ENCODE data around the gene CLIC4.

Gene CLIC4

DNA sequence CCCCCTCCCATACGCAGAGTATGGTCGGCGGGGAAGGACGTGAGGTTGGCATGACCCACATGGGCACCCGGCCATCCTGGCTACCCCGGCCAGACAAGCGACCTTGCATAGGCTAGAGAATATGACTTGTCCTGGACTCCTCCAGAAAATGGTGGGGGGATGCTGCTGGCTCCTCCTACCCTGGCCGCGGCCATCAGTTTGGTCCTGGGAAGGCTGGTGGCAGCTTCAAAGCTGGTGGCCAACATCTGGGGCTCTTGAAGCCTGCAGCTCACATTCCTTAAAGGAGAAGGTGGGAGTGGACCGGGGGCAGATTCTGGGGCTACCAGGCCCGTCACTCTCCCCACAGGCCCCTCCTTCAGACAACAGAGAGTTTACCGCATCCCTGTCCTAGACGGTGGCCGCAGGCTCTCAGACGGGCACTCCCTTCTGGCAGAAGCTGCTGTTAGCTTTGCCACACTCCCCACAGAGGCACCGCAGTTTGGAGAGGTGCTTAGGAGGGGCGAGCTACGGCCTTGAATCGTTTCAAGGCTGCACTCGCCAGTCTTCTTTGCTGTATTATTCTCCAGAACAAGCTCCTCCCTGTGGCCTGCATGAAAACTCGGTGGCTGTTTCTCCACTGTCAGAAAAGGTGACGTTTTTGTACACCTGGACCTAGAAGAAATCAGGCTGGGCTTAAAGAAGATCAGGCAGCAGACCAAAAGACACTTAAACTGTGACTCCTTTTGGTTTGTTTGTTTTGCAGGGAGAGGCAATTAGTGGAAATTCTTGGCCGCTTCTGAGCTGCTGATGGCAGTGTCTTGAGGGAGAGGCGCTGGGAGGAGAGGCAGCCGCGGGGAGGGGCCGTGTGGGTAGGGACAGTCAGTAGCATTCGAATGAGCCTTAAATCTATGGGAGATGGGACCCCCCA is 116.8 kb downstream of the CLIC4 start:
- Histone ChIP-seq H3K4me1 (ENCODE audit: control insufficient read depth, insufficient read depth, low read length, unreplicated experiment) (peaks cover 6% of the 10 kb centered on the region), H3K27me3 (ENCODE audit: insufficient read depth, low read length) (0 out of 2 replicates have a peak, but pooled peaks cover 3% of the 10 kb centered on the region), H3K36me3 (ENCODE audit: insufficient read depth, low read length) (no peaks in the 10 kb centered on the region), H3K27ac (ENCODE audit: low read depth, low read length) (no peak overlapping the region), H2AFZ (ENCODE audit: low read length, unreplicated experiment) (no peak overlapping the region), H3K4me3 (ENCODE audit: low read depth, low read length) (no peak overlapping the region), H3K79me2 (ENCODE audit: control insufficient read depth, insufficient read depth, low read length, unreplicated experiment) (no peaks in the 10 kb centered on the region)

DNA sequence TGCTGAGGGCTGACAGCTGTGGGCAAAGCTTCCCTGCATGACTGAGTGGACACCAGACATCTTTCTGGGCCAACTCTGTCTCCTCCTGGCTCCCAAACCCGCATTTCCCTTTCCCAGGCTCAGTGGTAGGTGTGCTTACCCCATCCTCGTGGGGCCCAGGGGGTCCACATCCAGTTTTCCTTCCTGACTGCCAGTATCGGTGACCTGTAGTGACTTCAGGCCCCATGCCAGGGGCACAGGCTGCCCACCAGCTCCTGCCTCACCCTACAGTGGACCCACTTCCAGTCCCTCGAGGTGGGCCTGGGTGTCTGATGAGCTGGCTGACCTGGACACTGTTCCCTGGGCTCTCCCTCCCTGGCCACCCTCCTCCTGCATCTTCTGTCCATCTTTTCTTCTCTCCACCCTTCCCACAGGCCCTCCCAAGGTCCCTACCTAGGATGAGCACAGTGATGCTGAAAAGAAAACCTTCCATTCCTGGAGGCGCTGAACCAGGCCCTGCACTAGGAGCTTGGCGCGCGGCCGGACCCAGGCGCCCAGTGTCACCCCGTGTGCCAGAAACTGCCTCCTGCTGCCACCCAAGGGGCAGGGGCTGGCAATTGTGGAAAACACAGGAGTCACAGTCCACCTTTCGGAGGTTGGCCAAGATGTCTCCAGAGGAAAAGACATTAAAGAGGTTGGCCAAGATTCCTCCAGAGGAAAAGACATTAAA is 117.7 kb downstream of the CLIC4 start:
- Histone ChIP-seq H3K27ac (ENCODE audit: low read depth, low read length) (no peak overlapping the region), H3K4me1 (ENCODE audit: control insufficient read depth, insufficient read depth, low read length, unreplicated experiment) (peaks cover 6% of the 10 kb centered on the region), H3K36me3 (ENCODE audit: insufficient read depth, low read length) (no peaks in the 10 kb centered on the region), H3K4me3 (ENCODE audit: low read depth, low read length) (no peak overlapping the region), H3K27me3 (ENCODE audit: insufficient read depth, low read length) (peaks cover 6% of the 10 kb centered on the region; the same call in 1 of the 2 replicates), H3K79me2 (ENCODE audit: control insufficient read depth, insufficient read depth, low read length, unreplicated experiment) (no peaks in the 10 kb centered on the region), H2AFZ (ENCODE audit: low read length, unreplicated experiment) (no peak overlapping the region)

- Histone ChIP-seq H3K4me3 (ENCODE audit: low read depth, low read length) (no peak overlapping the region), H2AFZ (ENCODE audit: low read length, unreplicated experiment) (no peak overlapping the region), H3K4me1 (ENCODE audit: control insufficient read depth, insufficient read depth, low read length, unreplicated experiment) (peaks cover 6% of the 10 kb centered on the region), H3K27me3 (ENCODE audit: insufficient read depth, low read length) (peaks cover 6% of the 10 kb centered on the region; the same call in 1 of the 2 replicates), H3K36me3 (ENCODE audit: insufficient read depth, low read length) (no peaks in the 10 kb centered on the region), H3K27ac (ENCODE audit: low read depth, low read length) (no peak overlapping the region), H3K79me2 (ENCODE audit: control insufficient read depth, insufficient read depth, low read length, unreplicated experiment) (no peaks in the 10 kb centered on the region)
Observed at GRCh38 chr1:24864370-24864777, 119.1 kb downstream of the CLIC4 start.

DNA sequence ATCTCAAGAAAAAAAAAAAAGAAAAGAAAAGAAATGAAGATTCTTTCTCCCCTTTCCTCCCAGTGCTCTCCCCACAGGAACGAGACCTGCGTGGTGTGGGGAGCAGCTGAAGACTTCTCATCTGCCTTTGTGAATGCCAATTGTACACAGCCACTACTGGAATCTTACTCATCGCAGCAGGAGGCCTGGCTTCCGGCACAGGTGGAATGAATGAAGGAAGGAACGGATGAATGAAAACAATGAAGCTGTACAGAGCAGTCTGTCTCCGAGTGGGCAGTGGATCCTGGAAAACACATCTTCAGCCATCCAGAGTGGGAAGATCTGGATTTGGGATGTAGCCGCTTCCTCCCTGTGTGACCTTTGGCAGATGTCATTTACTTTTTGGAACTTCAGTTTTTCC is 119.9 kb downstream of the CLIC4 start:
- no peaks in the 10 kb centered on the region for H3K79me2 ChIP-seq (ENCODE audit: control insufficient read depth, insufficient read depth, low read length, unreplicated experiment)
- peaks cover 6% of the 10 kb centered on the region; the same call in 1 of the 2 replicates for H3K27me3 ChIP-seq (ENCODE audit: insufficient read depth, low read length)
- no peak overlapping the region for H3K4me3 ChIP-seq (ENCODE audit: low read depth, low read length)
- peaks cover 6% of the 10 kb centered on the region for H3K4me1 ChIP-seq (ENCODE audit: control insufficient read depth, insufficient read depth, low read length, unreplicated experiment)
- no peak overlapping the region for H2AFZ ChIP-seq (ENCODE audit: low read length, unreplicated experiment)
- no peaks in the 10 kb centered on the region for H3K36me3 ChIP-seq (ENCODE audit: insufficient read depth, low read length)
- H3K27ac ChIP-seq (ENCODE audit: low read depth, low read length) = no peak overlapping the region

- no peaks in the 10 kb centered on the region for H3K36me3 ChIP-seq (ENCODE audit: insufficient read depth, low read length)
Observed at GRCh38 chr1:24865587-24865986, 120.3 kb downstream of the CLIC4 start.

GRCh38 chr1:24866211-24867083 is 121.2 kb downstream of the CLIC4 start:
- Histone ChIP-seq H3K27ac (ENCODE audit: low read depth, low read length) (no peak overlapping the region), H3K36me3 (ENCODE audit: insufficient read depth, low read length) (no peaks in the 10 kb centered on the region), H3K79me2 (ENCODE audit: control insufficient read depth, insufficient read depth, low read length, unreplicated experiment) (no peaks in the 10 kb centered on the region), H3K4me3 (ENCODE audit: low read depth, low read length) (no peak overlapping the region), H2AFZ (ENCODE audit: low read length, unreplicated experiment) (no peak overlapping the region), H3K27me3 (ENCODE audit: insufficient read depth, low read length) (peaks cover 6% of the 10 kb centered on the region; the same call in 1 of the 2 replicates), H3K4me1 (ENCODE audit: control insufficient read depth, insufficient read depth, low read length, unreplicated experiment) (peaks cover 6% of the 10 kb centered on the region)

More at GRCh38 chr1:24865587-24865986, 120.3 kb downstream of the CLIC4 start:
- Histone ChIP-seq H2AFZ (ENCODE audit: low read length, unreplicated experiment) (no peak overlapping the region), H3K27ac (ENCODE audit: low read depth, low read length) (no peak overlapping the region), H3K4me3 (ENCODE audit: low read depth, low read length) (no peak overlapping the region), H3K79me2 (ENCODE audit: control insufficient read depth, insufficient read depth, low read length, unreplicated experiment) (no peaks in the 10 kb centered on the region), H3K27me3 (ENCODE audit: insufficient read depth, low read length) (peaks cover 6% of the 10 kb centered on the region; the same call in 1 of the 2 replicates), H3K4me1 (ENCODE audit: control insufficient read depth, insufficient read depth, low read length, unreplicated experiment) (peaks cover 6% of the 10 kb centered on the region)

DNA sequence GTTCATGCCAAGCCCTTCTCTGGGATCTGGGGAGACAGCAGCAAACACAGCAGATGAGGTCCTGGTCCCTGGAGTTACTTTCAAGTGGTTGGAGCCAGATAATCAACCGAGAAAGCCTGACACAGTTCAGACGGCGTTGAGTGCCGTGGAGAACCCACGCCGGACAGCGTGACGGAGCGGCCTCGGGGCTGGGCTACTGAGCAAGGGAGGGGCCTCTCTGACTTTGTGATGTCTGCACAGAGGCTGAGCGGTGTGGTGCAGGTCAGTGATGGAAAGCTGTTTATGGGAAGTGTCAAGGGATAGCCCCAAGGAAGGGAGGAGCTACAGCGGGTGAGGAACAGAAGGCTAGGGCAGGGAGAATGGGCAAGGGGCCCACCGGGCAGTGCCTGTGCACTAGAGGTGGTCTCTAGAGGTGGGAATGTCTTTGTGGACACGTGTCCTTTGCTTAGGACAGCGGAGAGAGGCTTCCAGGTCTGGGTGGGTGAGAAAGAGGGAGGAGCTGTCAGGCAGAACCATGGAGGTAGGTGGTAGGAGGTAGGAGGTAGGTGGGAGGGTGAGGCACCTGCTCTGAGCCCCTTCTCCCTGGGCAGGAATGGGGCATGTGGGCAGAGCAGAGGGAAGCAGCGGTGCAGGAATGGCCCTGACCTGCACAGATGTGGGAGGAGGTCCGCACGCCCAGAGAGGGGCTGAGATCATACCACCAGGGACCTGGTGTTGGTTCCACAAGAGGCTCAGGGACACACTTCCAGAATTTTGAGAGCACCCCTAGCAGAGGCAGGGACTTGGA is 122.0 kb downstream of the CLIC4 start:
- Histone ChIP-seq H3K4me3 (ENCODE audit: low read depth, low read length) (no peak overlapping the region), H3K79me2 (ENCODE audit: control insufficient read depth, insufficient read depth, low read length, unreplicated experiment) (no peaks in the 10 kb centered on the region), H3K27ac (ENCODE audit: low read depth, low read length) (no peak overlapping the region)

DNA sequence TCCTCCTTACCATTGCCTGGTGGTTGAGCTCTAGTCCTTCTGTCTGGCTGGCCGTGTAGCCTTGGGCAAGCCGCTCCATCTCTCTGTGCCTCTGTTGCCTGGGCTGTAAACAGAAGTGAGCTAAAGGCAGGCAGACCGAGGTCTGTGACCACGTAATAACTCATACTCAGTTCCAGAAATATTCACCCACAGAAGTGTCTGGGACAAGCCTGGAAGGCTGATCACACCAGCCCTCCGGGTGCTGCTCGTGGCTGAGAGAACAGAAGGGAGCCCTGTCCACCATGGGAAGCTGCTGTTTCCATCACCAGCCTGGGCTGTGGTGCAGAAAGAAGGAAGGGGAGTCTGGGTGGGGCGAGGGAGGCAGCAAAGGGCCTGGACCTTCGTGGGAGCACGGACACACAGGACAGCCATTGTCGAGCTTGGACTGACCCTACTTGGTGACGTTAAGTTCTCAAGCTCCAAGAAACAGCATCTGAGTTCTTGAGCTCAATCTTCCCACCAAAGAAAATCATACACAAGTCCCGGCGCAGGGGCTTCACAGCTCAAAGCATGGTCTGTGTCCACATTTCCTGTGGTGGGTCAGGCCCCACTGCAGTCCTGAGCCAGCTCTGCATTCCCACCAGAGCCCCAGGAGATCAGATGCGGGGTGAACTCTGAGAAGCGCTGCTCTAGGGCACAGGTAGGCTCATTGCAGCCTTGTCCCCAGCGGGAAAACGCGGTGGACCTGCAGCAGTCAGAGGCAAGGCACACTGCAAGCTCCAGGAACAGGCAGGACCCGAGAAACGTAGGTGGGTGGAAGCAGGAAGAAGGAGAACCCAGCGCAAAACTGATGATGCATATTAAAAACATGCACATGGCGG is 123.0 kb downstream of the CLIC4 start:
- H3K27ac ChIP-seq (ENCODE audit: low read depth, low read length) = no peak overlapping the region
- no peaks in the 10 kb centered on the region for H3K36me3 ChIP-seq (ENCODE audit: insufficient read depth, low read length)
- no peak overlapping the region for H2AFZ ChIP-seq (ENCODE audit: low read length, unreplicated experiment)
- H3K27me3 ChIP-seq (ENCODE audit: insufficient read depth, low read length) = peaks cover 15% of the 10 kb centered on the region; the same call in 1 of the 2 replicates
- no peak overlapping the region for H3K4me3 ChIP-seq (ENCODE audit: low read depth, low read length)
- H3K4me1 ChIP-seq (ENCODE audit: control insufficient read depth, insufficient read depth, low read length, unreplicated experiment) = peaks cover 6% of the 10 kb centered on the region
- no peaks in the 10 kb centered on the region for H3K79me2 ChIP-seq (ENCODE audit: control insufficient read depth, insufficient read depth, low read length, unreplicated experiment)

More for the DNA sequence above, 122.0 kb downstream of the CLIC4 start:
- peaks cover 6% of the 10 kb centered on the region for H3K4me1 ChIP-seq (ENCODE audit: control insufficient read depth, insufficient read depth, low read length, unreplicated experiment)
- no peak overlapping the region for H2AFZ ChIP-seq (ENCODE audit: low read length, unreplicated experiment)
- H3K27me3 ChIP-seq (ENCODE audit: insufficient read depth, low read length) = peaks cover 6% of the 10 kb centered on the region; the same call in 1 of the 2 replicates
- H3K36me3 ChIP-seq (ENCODE audit: insufficient read depth, low read length) = no peaks in the 10 kb centered on the region

DNA sequence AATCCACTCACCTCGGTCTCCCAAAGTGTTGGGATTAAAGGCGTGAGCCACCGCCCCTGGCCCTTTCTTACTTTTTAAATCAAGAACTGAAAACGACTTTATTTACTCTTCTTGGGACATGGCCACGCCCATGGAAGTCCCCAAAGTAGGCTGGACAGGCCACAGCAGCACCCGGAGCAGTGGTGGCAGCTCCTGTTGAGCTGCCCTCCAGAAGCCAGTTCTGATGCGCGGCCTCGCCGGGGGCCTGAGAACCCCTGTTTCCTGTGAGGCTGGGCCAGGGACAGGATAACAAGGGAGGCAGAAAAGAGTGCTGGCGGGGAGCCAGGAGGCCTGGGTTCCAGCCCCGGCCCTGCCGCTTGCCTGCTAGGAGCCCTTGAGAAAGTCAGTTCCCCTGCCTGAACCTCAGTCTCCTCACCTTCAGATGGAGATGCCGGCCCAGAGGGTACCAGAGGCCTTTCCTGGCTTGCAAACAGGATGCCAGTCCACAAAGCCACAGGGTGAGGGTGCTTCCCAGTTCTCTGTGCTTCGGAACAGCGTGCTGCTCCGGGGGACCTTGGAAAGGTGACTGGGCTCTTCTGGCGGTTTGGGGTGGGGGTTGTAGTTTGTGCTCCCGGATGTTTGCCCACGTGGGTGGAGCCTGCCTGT is 125.4 kb downstream of the CLIC4 start:
- Histone ChIP-seq H3K79me2 (ENCODE audit: control insufficient read depth, insufficient read depth, low read length, unreplicated experiment) (no peaks in the 10 kb centered on the region), H3K4me3 (ENCODE audit: low read depth, low read length) (no peak overlapping the region), H3K4me1 (ENCODE audit: control insufficient read depth, insufficient read depth, low read length, unreplicated experiment) (peaks cover 6% of the 10 kb centered on the region)

More for the DNA sequence above, 125.4 kb downstream of the CLIC4 start:
- Histone ChIP-seq H3K27ac (ENCODE audit: low read depth, low read length) (no peak overlapping the region), H3K27me3 (ENCODE audit: insufficient read depth, low read length) (peaks cover 15% of the 10 kb centered on the region; the same call in 1 of the 2 replicates), H2AFZ (ENCODE audit: low read length, unreplicated experiment) (no peak overlapping the region), H3K36me3 (ENCODE audit: insufficient read depth, low read length) (no peaks in the 10 kb centered on the region)
